ENCODE results near the gene EMC1. TPM values are rescaled to one million over a fixed set of nuclear protein-coding genes. Genes with fewer than 3 reads are reported as not detected.

Gene EMC1
- total and polyA plus RNA-seq, 7 donors, result 12.7 to 38.5 (median 31.1) TPM

DNA sequence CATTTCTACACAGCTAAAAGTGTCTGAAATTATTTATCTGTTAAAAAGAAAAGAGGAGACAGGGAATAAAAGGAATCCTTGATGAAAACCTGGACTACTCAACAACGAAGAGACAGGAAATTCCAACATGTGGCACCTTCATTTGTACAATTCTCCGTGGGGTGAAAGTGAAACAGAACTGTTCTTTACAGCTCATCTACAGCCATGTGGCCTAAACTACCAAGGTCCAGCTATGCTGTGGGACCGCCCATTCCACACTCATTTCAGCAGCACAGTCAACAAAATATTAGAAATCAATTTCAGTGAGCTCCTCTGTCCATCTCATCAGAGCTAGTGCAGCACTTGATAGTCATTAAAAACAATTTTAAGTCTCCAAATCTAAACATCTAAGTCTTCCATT, 85.3 kb downstream of the EMC1 start:
- TF ChIP-seq, protein P1, sequence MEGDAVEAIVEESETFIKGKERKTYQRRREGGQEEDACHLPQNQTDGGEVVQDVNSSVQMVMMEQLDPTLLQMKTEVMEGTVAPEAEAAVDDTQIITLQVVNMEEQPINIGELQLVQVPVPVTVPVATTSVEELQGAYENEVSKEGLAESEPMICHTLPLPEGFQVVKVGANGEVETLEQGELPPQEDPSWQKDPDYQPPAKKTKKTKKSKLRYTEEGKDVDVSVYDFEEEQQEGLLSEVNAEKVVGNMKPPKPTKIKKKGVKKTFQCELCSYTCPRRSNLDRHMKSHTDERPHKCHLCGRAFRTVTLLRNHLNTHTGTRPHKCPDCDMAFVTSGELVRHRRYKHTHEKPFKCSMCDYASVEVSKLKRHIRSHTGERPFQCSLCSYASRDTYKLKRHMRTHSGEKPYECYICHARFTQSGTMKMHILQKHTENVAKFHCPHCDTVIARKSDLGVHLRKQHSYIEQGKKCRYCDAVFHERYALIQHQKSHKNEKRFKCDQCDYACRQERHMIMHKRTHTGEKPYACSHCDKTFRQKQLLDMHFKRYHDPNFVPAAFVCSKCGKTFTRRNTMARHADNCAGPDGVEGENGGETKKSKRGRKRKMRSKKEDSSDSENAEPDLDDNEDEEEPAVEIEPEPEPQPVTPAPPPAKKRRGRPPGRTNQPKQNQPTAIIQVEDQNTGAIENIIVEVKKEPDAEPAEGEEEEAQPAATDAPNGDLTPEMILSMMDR (IDR thresholded peaks at IDR 0.05), result no peak
- DNase-seq (no peak), ATAC-seq (no peak)
- peaks cover 40 to 100% of the 10 kb centered on the region in 2 donors for H3K36me3 ChIP-seq (ENCODE audit: insufficient read depth in 1 of 2, low read depth in 1 of 2)
- intact Hi-C loops (cut with DNase I), result no loop called here
- no peak overlapping the region for H3K27ac ChIP-seq
- H3K9me3 ChIP-seq, result no peaks in the 10 kb centered on the region
- H3K4me1 ChIP-seq, result no peaks in the 10 kb centered on the region
- WGBS, 3 donors, result 77 to 83% (median 77%) methylated on average over 3 of the region's 3 CpGs
- H3K27me3 ChIP-seq (ENCODE audit: insufficient read depth in 3 of 3, low read length in 2 of 3), result no peaks in the 10 kb centered on the region
- H3K4me3 ChIP-seq, result no peak overlapping the region

Other genes starting within 250 kb of the EMC1 start
- gene UBR4, start 41.3 kb downstream of the EMC1 start, total RNA-seq, result 100 to 1,000 TPM; 109 to 185 (median 128) TPM
- 100 to 1,000 TPM in 2 of 3 donors, 10 to 100 TPM in 1; 89.9 to 134 (median 118) TPM for gene UBR4, start 41.3 kb downstream of the EMC1 start, polyA plus RNA-seq
- gene MRTO4, start 281 bp upstream of the EMC1 start, total RNA-seq, result 10 to 100 TPM; 19.9 to 35.8 (median 28.8) TPM
- gene MRTO4, start 281 bp upstream of the EMC1 start, polyA plus RNA-seq, result 100 to 1,000 TPM in 1 of 3 donors, 10 to 100 TPM in 2; 43.0 to 103 (median 43.7) TPM
- under 1 TPM in 3 of 4 donors, not detected in 1; 0.20 to 0.36 (median 0.34) TPM for gene AKR7A3, start 37.2 kb upstream of the EMC1 start, total RNA-seq
- gene AKR7A3, start 37.2 kb upstream of the EMC1 start, polyA plus RNA-seq, result under 1 TPM; 0.15 to 0.42 (median 0.34) TPM
- 10 to 100 TPM; 30.3 to 52.2 (median 36.3) TPM for gene AKR7A2, start 60.6 kb upstream of the EMC1 start, total RNA-seq
- 10 to 100 TPM; 24.6 to 29.0 (median 28.1) TPM for gene AKR7A2, start 60.6 kb upstream of the EMC1 start, polyA plus RNA-seq
- 10 to 100 TPM in 2 of 4 donors, 1 to 10 TPM in 2; 8.0 to 18.0 (median 10.1) TPM for gene SLC66A1, start 60.8 kb upstream of the EMC1 start, total RNA-seq
- gene SLC66A1, start 60.8 kb upstream of the EMC1 start, polyA plus RNA-seq, result 10 to 100 TPM; 18.6 to 25.8 (median 24.4) TPM
- 100 to 1,000 TPM; 207 to 284 (median 232) TPM for gene CAPZB, start 234.0 kb upstream of the EMC1 start, total RNA-seq
- 100 to 1,000 TPM; 179 to 261 (median 206) TPM for gene CAPZB, start 234.0 kb upstream of the EMC1 start, polyA plus RNA-seq

All from psoas muscle (tissue), 8 donors.